Subcutaneous abdominal adipose tissue (tissue), 5 donors: ENCODE data around the gene DPYD.
A peak's percentile ranks its signal among the peaks of the same experiment; 100 is the strongest.

Experiments used
- H3K27ac ChIP-seq: one replicate; pipeline ENCODE4 v1.7.0; 2013; ENCODE audit warnings: low read depth, mild to moderate bottlenecking, inconsistent platforms, low read length, moderate library complexity
- H3K27me3 ChIP-seq, 5 donors: one replicate each; pipeline ENCODE4 v1.7.0; 2013; ENCODE audit warnings: low read length in 5 of 5, inconsistent platforms in 1 of 5; ENCODE audit not compliant: control insufficient read depth in 5 of 5, insufficient read depth in 4 of 5
- H3K36me3 ChIP-seq, 5 donors: one replicate each; pipeline ENCODE4 v1.7.0; 2013; ENCODE audit warnings: low read length in 5 of 5; ENCODE audit not compliant: control insufficient read depth in 5 of 5, insufficient read depth in 5 of 5
- H3K4me1 ChIP-seq, 5 donors: one replicate each; pipeline ENCODE4 v1.7.0; 2013; ENCODE audit warnings: low read length in 5 of 5, mild to moderate bottlenecking in 3 of 5, moderate library complexity in 1 of 5; ENCODE audit not compliant: control insufficient read depth in 5 of 5, insufficient read depth in 5 of 5
- H3K4me3 ChIP-seq, 5 donors: one replicate each; pipeline ENCODE4 v1.7.0; 2013; ENCODE audit warnings: low read length in 5 of 5, low read depth in 1 of 5
- H3K9ac ChIP-seq, 5 donors: one replicate each; pipeline ENCODE4 v1.7.0; 2013; ENCODE audit warnings: low read length in 5 of 5, mild to moderate bottlenecking in 4 of 5, moderate library complexity in 3 of 5
- H3K9me3 ChIP-seq, 5 donors: one replicate each; pipeline ENCODE4 v1.7.0; 2013; ENCODE audit warnings: low read length in 5 of 5; ENCODE audit not compliant: control insufficient read depth in 5 of 5
- donor health status: healthy.
- donor health status: healthy.
- donor health status: healthy.
- donor health status: healthy.
- donor health status: healthy.

DPYD gene

DNA sequence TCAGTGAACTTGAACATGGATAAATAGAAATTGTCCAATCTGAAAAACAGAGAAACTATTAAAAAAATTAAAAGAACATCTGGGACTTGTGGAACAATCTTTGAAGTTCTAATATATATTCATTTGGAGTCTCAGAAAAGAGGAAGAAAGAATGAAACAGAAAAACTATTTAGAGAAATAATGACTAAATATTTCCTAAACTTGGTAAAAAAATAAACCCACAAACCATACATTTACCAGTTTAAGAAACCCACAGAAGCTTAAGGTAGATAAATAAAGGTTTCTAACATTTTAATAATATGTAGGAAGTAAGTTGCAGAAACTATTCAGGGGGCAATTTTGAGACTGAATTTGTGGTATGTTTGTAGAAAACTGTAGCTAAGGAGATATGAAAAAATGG lies 761.5 kb downstream of the DPYD start:
- H3K9ac ChIP-seq = no peak overlapping the region
- peaks cover 0 to 5% (median 3%) of the 10 kb centered on the region in 5 donors for H3K9me3 ChIP-seq
- H3K27ac ChIP-seq = no peak overlapping the region
- H3K27me3 ChIP-seq = no peaks in the 10 kb centered on the region
- no peaks in the 10 kb centered on the region for H3K36me3 ChIP-seq
- peaks cover 0 to 6% (median 0%) of the 10 kb centered on the region in 5 donors for H3K4me1 ChIP-seq
- H3K4me3 ChIP-seq = no peak overlapping the region

DNA sequence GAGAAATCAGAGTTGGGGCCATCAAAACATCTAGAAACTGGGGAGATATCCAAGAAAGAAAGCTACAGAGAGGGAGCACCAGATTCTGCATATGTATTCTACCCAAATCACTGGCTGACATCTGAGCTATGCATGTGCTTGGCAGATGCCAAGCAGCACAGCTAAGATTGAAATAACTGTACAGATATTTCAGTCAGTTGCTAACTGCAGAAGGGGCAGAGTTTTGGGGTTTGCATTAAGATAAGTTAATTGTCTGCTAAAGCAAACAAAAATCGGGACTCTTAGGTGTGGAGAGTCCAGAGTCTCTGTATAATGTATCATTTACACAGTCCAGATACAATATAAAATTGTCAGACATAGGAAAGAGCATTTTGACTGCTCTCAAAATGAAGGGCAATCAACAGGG lies 762.1 kb downstream of the DPYD start:
- Histone ChIP-seq H3K27me3 (no peaks in the 10 kb centered on the region), H3K9me3 (peaks cover 0 to 8% (median 3%) of the 10 kb centered on the region in 5 donors), H3K27ac (no peak overlapping the region), H3K36me3 (no peaks in the 10 kb centered on the region), H3K4me1 (peaks cover 0 to 6% (median 0%) of the 10 kb centered on the region in 5 donors), H3K4me3 (no peak overlapping the region), H3K9ac (no peak overlapping the region)

DNA sequence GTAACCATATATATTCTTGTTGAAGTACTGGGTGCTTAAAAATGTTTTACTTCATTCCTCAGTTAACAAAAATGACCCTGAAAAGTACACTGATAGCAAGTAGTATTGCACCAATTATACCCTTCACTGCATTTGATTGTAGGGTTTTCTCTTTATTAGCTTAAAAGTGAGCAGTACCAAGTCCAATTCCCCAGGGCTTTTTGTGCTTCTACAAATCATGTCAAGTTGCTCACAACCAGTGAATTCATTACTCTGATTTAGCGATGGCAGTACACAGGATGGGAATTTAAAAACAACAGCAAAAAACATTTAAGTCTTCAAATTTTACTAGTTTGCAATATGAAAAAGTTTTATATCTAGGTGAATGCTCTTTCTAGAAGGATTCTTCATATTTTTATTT lies 762.8 kb downstream of the DPYD start:
- H3K27ac ChIP-seq = no peak overlapping the region

DNA sequence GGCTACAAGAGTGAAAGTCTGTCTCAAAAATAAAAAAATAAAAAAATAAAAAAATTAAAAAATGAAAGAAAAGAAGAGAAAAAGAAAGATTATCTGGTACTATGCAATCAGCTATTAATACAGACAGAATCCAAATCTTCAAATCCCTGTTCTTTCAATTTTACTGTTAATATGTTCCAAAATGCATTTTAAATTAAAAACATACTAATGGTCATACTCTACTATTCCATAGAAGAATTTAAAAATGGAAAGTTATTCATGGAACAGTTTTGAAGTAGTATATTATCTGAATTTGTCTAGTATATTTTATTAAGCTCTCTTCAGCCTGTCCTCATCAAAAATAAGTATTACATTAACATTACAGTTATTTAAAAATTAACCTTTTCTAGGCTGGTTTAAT lies 769.2 kb downstream of the DPYD start:
- no peak overlapping the region for H3K27ac ChIP-seq
- no peaks in the 10 kb centered on the region for H3K27me3 ChIP-seq
- no peak overlapping the region for H3K4me3 ChIP-seq
- H3K9ac ChIP-seq = no peak overlapping the region
- no peaks in the 10 kb centered on the region for H3K4me1 ChIP-seq
- H3K36me3 ChIP-seq = no peaks in the 10 kb centered on the region
- H3K9me3 ChIP-seq = peaks cover 0 to 4% (median 0%) of the 10 kb centered on the region in 5 donors

More for the DNA sequence above, 762.8 kb downstream of the DPYD start:
- H3K27me3 ChIP-seq = no peaks in the 10 kb centered on the region
- H3K9me3 ChIP-seq = peaks cover 0 to 4% (median 0%) of the 10 kb centered on the region in 5 donors
- H3K9ac ChIP-seq = no peak overlapping the region
- no peaks in the 10 kb centered on the region for H3K36me3 ChIP-seq
- peaks cover 0 to 6% (median 0%) of the 10 kb centered on the region in 5 donors for H3K4me1 ChIP-seq
- H3K4me3 ChIP-seq = no peak overlapping the region

DNA sequence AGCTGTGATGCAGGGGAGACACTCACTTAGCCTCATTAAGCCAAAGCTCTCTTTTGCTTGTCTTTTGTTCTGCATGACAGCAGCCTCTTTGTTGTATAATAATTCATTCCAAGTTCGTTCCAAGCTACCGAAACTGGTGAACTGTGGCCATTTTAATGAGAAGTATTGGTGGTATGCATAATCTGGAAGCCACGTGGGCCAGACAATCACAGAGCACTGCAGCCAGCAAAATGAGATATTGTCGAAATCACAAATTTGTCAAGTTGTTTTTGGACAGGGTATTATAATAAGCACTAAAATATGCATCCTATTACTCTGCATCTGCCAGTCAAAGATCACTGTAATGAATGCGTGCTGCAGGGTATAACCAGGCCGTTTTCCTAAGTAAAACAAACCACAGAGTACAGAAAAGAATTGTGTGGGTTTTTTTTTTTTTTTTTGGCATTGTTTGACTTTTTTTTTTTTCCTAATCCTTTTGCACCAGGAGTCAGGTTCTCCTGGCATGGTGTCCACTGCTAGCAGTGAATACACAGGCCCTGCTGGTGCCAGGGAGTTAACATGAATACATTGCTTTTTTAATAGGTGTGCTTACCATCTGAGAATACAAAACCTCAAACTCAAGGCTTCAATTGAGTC lies 775.4 kb downstream of the DPYD start:
- Histone ChIP-seq H3K36me3 (no peaks in the 10 kb centered on the region), H3K9ac (no peak overlapping the region), H3K4me1 (no peaks in the 10 kb centered on the region), H3K27me3 (no peaks in the 10 kb centered on the region), H3K4me3 (no peak overlapping the region), H3K27ac (no peak overlapping the region), H3K9me3 (no peaks in the 10 kb centered on the region)

DNA sequence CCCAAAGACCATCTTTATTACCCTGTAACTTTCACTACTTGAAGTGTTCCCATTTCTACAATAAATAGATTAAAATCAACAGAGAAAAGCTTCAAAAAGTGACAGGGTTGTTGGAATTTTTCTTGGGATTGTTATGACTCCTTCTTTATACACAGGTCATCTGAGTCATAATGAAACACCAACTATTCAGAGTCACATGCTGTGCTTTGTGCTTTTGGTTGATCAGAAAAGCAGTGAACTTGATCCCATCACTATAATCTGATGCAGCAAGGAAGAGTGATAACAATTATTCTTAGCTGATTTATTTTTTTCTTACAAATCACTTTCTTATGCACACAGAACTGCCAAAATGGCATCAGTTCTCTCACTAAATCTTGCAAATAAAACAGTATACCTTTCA lies 776.3 kb downstream of the DPYD start:
- Histone ChIP-seq H3K36me3 (no peaks in the 10 kb centered on the region), H3K27me3 (no peaks in the 10 kb centered on the region), H3K27ac (no peak overlapping the region), H3K9ac (no peak overlapping the region), H3K9me3 (no peaks in the 10 kb centered on the region), H3K4me3 (no peak overlapping the region), H3K4me1 (no peaks in the 10 kb centered on the region)

DNA sequence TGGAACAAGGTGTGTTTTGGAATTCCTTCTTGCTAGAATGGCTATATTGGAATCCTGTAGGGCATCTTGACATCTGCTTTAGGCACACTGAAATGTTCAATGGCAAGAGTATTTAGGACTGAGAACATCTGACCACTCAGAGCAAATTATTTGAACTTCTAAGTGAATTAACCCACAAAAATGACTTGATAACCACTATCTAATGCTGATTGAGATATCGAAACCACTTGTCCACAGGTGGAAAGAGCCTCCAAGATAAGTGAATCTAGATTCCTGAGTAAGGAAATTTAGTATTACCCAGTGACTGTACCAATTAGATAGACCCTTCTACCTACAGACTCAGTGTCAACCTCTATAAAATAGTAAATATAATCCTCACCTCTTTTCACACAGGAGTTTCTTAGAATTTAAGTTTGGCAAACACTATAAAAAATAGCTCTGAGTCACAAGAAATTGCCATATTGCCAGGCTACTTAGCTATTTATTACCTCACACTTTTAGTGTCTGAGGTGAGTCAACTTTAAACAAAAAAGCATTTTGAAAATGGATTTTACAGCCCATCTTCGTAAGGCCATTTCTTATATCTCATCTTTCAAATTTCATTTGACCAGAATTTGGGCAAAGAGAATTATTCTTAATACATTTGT lies 777.5 kb downstream of the DPYD start:
- peaks cover 0 to 5% (median 4%) of the 10 kb centered on the region in 5 donors for H3K4me1 ChIP-seq
- no peaks in the 10 kb centered on the region for H3K36me3 ChIP-seq
- no peak overlapping the region for H3K9ac ChIP-seq
- H3K9me3 ChIP-seq = no peaks in the 10 kb centered on the region
- H3K27me3 ChIP-seq = no peaks in the 10 kb centered on the region
- H3K27ac ChIP-seq = no peak overlapping the region
- no peak overlapping the region for H3K4me3 ChIP-seq

DNA sequence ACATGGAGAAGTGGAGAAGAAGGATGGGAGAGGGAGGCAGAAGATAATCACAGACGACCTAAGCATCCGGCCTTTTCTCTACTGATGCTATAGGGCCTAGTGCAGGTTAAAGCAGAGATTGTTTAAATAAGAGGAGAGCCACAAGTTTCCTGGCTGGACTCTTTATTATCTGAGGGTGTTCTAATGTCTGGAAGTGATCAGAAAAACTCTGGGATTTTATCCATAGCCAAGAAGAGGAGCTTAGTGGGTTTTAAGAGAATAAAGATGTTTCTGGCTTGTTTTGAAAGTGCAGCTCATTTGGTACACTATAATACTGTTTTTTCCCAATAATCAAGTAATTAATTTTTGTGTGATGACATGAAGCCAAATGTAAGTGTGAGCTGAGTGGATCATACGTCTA lies 780.2 kb downstream of the DPYD start:
- Histone ChIP-seq H3K27me3 (no peaks in the 10 kb centered on the region), H3K9ac (no peak overlapping the region), H3K27ac (no peak overlapping the region), H3K9me3 (no peaks in the 10 kb centered on the region), H3K4me1 (peaks cover 0 to 9% (median 9%) of the 10 kb centered on the region in 5 donors), H3K4me3 (no peak overlapping the region), H3K36me3 (peaks cover 0 to 5% (median 0%) of the 10 kb centered on the region in 5 donors)

DNA sequence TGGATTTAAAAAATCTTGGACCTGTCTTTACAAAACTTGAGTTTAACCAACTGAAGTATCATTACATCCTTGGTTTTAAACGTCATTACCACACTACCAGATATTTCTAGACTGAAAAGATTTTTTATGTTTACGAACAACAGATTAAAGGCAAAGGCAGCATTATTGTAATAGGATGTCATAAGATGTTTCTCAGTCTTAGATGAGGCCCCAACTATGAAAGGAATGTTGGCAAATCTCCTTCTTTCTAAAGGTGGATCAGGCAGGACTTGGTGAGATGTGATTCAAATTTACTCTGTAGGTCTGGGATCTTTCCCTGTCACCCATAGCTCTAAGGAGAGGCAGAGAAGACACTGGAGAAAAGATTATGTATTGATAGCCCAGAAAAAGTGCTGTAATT lies 781.3 kb downstream of the DPYD start:
- Histone ChIP-seq H3K9me3 (no peaks in the 10 kb centered on the region), H3K36me3 (peaks cover 0 to 5% (median 0%) of the 10 kb centered on the region in 5 donors), H3K4me1 (peaks cover 0 to 9% (median 9%) of the 10 kb centered on the region in 5 donors), H3K4me3 (no peak overlapping the region), H3K9ac (no peak overlapping the region), H3K27ac (no peak overlapping the region), H3K27me3 (no peaks in the 10 kb centered on the region)

DNA sequence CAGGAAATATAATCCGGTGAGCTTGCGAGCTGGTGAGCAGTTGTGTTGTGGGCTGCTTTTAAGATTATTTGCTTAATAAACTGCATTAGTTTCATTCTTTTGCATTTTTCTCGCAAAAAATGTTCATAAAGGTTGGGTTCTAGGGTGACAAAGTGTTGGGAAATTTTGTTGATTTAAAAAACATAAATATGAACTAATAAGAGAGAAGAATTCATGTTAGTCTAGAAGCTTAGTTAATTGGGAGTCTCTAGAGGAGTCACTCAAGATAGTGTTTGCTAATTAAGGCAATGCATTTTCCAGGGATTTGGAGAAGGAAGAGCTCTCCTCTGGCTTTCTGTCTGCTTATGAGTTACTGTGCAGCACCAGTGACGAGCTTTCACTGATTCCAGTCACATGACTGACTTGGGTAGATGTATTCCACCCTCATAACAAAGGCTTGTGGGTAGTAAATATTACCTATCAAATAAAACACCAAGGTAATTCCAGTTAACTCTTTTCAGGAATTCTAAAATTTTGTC lies 782.3 kb downstream of the DPYD start:
- no peak overlapping the region for H3K9ac ChIP-seq
- H3K4me3 ChIP-seq = peak overlapping the region; percentile 21 to 37 (median 24)
- peaks cover 0 to 9% (median 9%) of the 10 kb centered on the region in 5 donors for H3K4me1 ChIP-seq
- peaks cover 0 to 5% (median 0%) of the 10 kb centered on the region in 5 donors for H3K36me3 ChIP-seq
- H3K9me3 ChIP-seq = no peaks in the 10 kb centered on the region
- H3K27me3 ChIP-seq = no peaks in the 10 kb centered on the region
- H3K27ac ChIP-seq = no peak overlapping the region
